GM12878 (cell line): Measurements from ENCODE around the gene SYT12. TPM values are rescaled to one million over a fixed set of nuclear protein-coding genes. Genes with fewer than 3 reads are reported as not detected.

Experiments
- ATAC-seq: fragments of 200-7000 bp; cut with Tn5 transposase; 3 replicates; pipeline ENCODE4 v1.9.1; 2020; ENCODE audit warnings: mild to moderate bottlenecking, moderate library complexity
- BruUV-seq: library from RNA; stranded (reverse); fragments of 400-500 nt; replicated peaks from 2 replicates; lab custom pipeline; 2021; lab: Mats Ljungman, UMichigan
- CTCF ChIA-PET: fragments of 300-600 bp; sonication (Branson Sonifier 250); formaldehyde crosslinking; extraction: SDS; loops from one replicate; lab custom pipeline; 2021; ENCODE audit warnings: inconsistent platforms; lab: Yijun Ruan, JAX
- POLR2A ChIA-PET: fragments of 350-600 bp; formaldehyde crosslinking; extraction: SDS; loops from one replicate; lab custom pipeline; 2021; ENCODE audit warnings: inconsistent platforms; lab: Charles Lee
- RAD21 ChIA-PET: fragments of 300-600 bp; sonication (Branson Sonifier 250); formaldehyde crosslinking; loops from one replicate; lab custom pipeline; 2023; ENCODE audit warnings: antibody characterized with exemption; ENCODE audit not compliant: unreplicated experiment; lab: Charles Lee
- SMC1A ChIA-PET: fragments of 300-600 bp; sonication (Branson Sonifier 250); formaldehyde crosslinking; loops from one replicate; lab custom pipeline; 2023; ENCODE audit not compliant: unreplicated experiment, uncharacterized antibody; lab: Charles Lee
- DNase-seq: peaks from one replicate; pipeline ENCODE4 v3.0.0-alpha.2; 2011; ENCODE audit warnings: low read depth, low spot score
- FAIRE-seq: peaks from 3 replicates; lab custom pipeline; 2011; peaks lifted over from hg19 to GRCh38; lab: Jason Lieb, UNC
- H2AFZ ChIP-seq: 2 replicates; pipeline ENCODE4 v1.6.0; 2011; ENCODE audit warnings: low read depth, low read length, control low read depth; ENCODE audit not compliant: control insufficient read depth
- H3K27ac ChIP-seq: 2 replicates; pipeline ENCODE4 v1.5.1; 2011; ENCODE audit warnings: control low read depth; ENCODE audit not compliant: control insufficient read depth, insufficient read depth
- H3K27me3 ChIP-seq, 2 experiments: replicated peaks in 1 of 2; 2 replicates each; pipeline versions ENCODE4 v1.6.0 to v1.6.1; 2011; ENCODE audit warnings: low read length in 1 of 2; ENCODE audit not compliant: control insufficient read depth in 2 of 2, insufficient read depth in 2 of 2
- H3K36me3 ChIP-seq, 2 experiments: 2 replicates each; pipeline ENCODE4 v1.5.1; 2011; ENCODE audit warnings: low read length in 1 of 2; ENCODE audit not compliant: control insufficient read depth in 2 of 2, insufficient read depth in 2 of 2
- H3K4me1 ChIP-seq: 2 replicates; pipeline ENCODE4 v1.6.1; 2011; ENCODE audit warnings: mild to moderate bottlenecking, low read length, moderate library complexity, mixed read lengths; ENCODE audit not compliant: control insufficient read depth, insufficient read depth
- H3K4me2 ChIP-seq: 2 replicates; pipeline ENCODE4 v1.6.0; 2011; ENCODE audit warnings: control low read depth; ENCODE audit not compliant: control insufficient read depth, insufficient read depth
- H3K4me3 ChIP-seq: fragments of 200-600 bp; sonication (generic); 2 replicates; pipeline ENCODE4 v1.5.1; 2016
- H3K79me2 ChIP-seq: 2 replicates; pipeline ENCODE4 v1.6.0; 2011; ENCODE audit warnings: low read length; ENCODE audit not compliant: control insufficient read depth, insufficient read depth
- H3K9ac ChIP-seq: 2 replicates; pipeline ENCODE4 v1.8.0; 2011; ENCODE audit warnings: low read length, control low read depth, mixed read lengths; ENCODE audit not compliant: control insufficient read depth, insufficient read depth
- H3K9me3 ChIP-seq: replicated peaks from 3 replicates; pipeline ENCODE4 v1.5.1; 2011; ENCODE audit warnings: mild to moderate bottlenecking, low read length; ENCODE audit not compliant: control insufficient read depth, insufficient read depth
- H4K20me1 ChIP-seq: 2 replicates; pipeline ENCODE4 v1.6.0; 2011; ENCODE audit not compliant: control insufficient read depth, insufficient read depth
- ATF7 ChIP-seq: fragments of 450-650 bp; IDR thresholded peaks from 2 replicates; pipeline ENCODE4 v1.6.1; 2016; ENCODE audit warnings: low read depth, mild to moderate bottlenecking
- BACH1 ChIP-seq: fragments of 450-650 bp; IDR thresholded peaks from 2 replicates; pipeline ENCODE4 v1.6.1; 2017; ENCODE audit warnings: mild to moderate bottlenecking, borderline replicate concordance
- BMI1 ChIP-seq: fragments of 450-650 bp; IDR thresholded peaks from 2 replicates; pipeline ENCODE4 v1.6.1; 2016; ENCODE audit warnings: mild to moderate bottlenecking, moderate library complexity, borderline replicate concordance
- EP300 ChIP-seq, 2 experiments: fragments of 150-350 bp in 1 of 2; IDR thresholded peaks; 2 replicates each; pipeline ENCODE4 v1.6.1; 2011 to 2012; ENCODE audit warnings: low read depth in 2 of 2, low read length in 2 of 2, borderline replicate concordance in 1 of 2, improper control_type of control experiment in 1 of 2, inconsistent platforms in 1 of 2; ENCODE audit not compliant: control insufficient read depth in 1 of 2
- GABPA ChIP-seq: IDR thresholded peaks from 2 replicates; pipeline ENCODE4 v1.6.1; 2014; ENCODE audit warnings: antibody characterized with exemption, low read depth, mild to moderate bottlenecking, inconsistent platforms
- JUND ChIP-seq: IDR thresholded peaks from 2 replicates; pipeline ENCODE4 v1.6.1; 2012; ENCODE audit warnings: low read depth, mild to moderate bottlenecking, low read length, improper control_type of control experiment, moderate library complexity
- MEF2A ChIP-seq: IDR thresholded peaks from 2 replicates; pipeline ENCODE4 v1.6.1; 2011; ENCODE audit warnings: low read depth, mild to moderate bottlenecking, low read length, moderate library complexity; ENCODE audit not compliant: insufficient read depth
- YBX1 ChIP-seq: fragments of 450-650 bp; IDR thresholded peaks from 2 replicates; pipeline ENCODE4 v1.6.1; 2016; ENCODE audit warnings: antibody characterized with exemption
- ZBED1 ChIP-seq: IDR thresholded peaks from 2 replicates; pipeline ENCODE4 v1.6.1; 2016; ENCODE audit warnings: borderline replicate concordance
- WGBS: methylation state at CpG from one replicate; pipeline ENCODE4 v1.1.6; 2016; ENCODE audit warnings: low lambda C conversion rate; ENCODE audit not compliant: insufficient replicate concordance, insufficient coverage; ENCODE audit errors: missing lambda C conversion rate; 5-methylcytosine and 5-hydroxymethylcytosine counted together
- in situ Hi-C: fragments of 300-500 bp; cut with MboI; formaldehyde crosslinking; loops from 9 replicates; pipeline ENCODE4 v1.14.3; 2018; ENCODE audit warnings: mixed read lengths
- intact Hi-C: fragments of 100-400 bp; cut with micrococcal nuclease; formaldehyde crosslinking; loops from one replicate; pipeline ENCODE4 v1.14.2; 2022; ENCODE audit not compliant: unreplicated experiment
- polyA plus RNA-seq, 11 experiments: library from polyadenylated mRNA; depleted of rRNA in 4 of 11; unstranded in 6 of 11; stranded (reverse) in 5 of 11; fragments of >200 nt; fragmentation: Nextera tagmentation in 4 of 11; fragmentation: Illumina TruSeq in 1 of 11; extraction: Ambion mirVana in 4 of 11; extraction: Trizol in 1 of 11; gene quantifications; 1 replicate in 1 of 11; 2 replicates in 10 of 11; pipeline versions ENCODE4 v1.2.1 to v1.2.3, GENCODE V29; 2011 to 2016; ENCODE audit warnings: inconsistent platforms in 2 of 11, missing spikeins in 2 of 11, low read depth in 1 of 11
- total RNA-seq, 4 experiments: library from RNA; depleted of rRNA in 3 of 4; stranded (reverse); fragments of >200 nt in 3 of 4; fragmentation: Illumina TruSeq in 1 of 4; extraction: Trizol in 1 of 4; gene quantifications; 2 replicates each; pipeline versions ENCODE4 v1.2.1 to v1.2.3, GENCODE V29; 2013 to 2021
- TF ChIP-seq, protein P1 (sequence below): IDR thresholded peaks from 2 replicates; pipeline ENCODE4 v1.6.1; 2011; ENCODE audit warnings: borderline replicate concordance, low read depth, mild to moderate bottlenecking, moderate library complexity, mixed read lengths, low read length; ENCODE audit not compliant: insufficient read depth; ENCODE audit errors: extremely low read length
- TF ChIP-seq, protein P2 (sequence below): fragments of 450-650 bp; IDR thresholded peaks from 2 replicates; pipeline ENCODE4 v1.6.1; 2017; ENCODE audit warnings: mild to moderate bottlenecking, moderate library complexity
- TF ChIP-seq, protein P3 (sequence below): fragments of 450-650 bp; IDR thresholded peaks from 2 replicates; pipeline ENCODE4 v1.6.1; 2017; ENCODE audit warnings: mild to moderate bottlenecking, moderate library complexity

Gene SYT12
- total and polyA plus RNA-seq, 10 of the 15 experiments (the other 5 are each of a cell fraction or from before 2014, with no cell fraction given), result 0.02 to 2.3 (median 0.84) TPM; not detected in 1

DNA sequence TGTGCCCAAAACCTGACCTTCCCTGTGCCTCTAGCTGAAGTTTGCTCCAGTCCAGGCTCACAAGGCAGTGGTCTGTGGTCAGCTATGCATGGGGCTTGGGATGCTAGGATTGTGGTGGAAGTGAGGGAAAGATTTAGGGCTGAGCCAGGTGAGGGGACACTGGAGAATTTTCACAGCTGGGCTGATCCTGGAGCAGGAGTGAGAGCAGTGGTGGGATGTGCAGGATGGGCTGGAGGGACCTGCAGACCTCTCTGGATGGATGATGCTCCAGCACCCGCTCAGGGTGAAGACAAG lies 72.2 kb downstream of the SYT12 start:
- BruUV-seq, result no TSS peak
- CTCF ChIA-PET, result interaction anchor here (0.7 to 2.3 kb wide), 14 partner anchors 13 to 259 kb away, joined by 3 to 16 read pairs (median 6); partner anchors contain the start of gene KDM2A

More for the DNA sequence above, 72.2 kb downstream of the SYT12 start:
- Histone ChIP-seq H3K4me3 (no peak overlapping the region), H3K79me2 (no peaks in the 10 kb centered on the region), H3K27ac (no peak overlapping the region), H4K20me1 (no peaks in the 10 kb centered on the region), H3K4me2 (no peak overlapping the region), H2AFZ (no peak overlapping the region), H3K4me1 (peaks cover 15% of the 10 kb centered on the region), H3K9me3 (no peaks in the 10 kb centered on the region), H3K27me3 (no peaks in the 10 kb centered on the region), H3K36me3 (no peaks in the 10 kb centered on the region), H3K9ac (no peak overlapping the region)
- in situ Hi-C loops, result no loop called here
- no peak for DNase-seq
- ChIA-PET RAD21 (interaction anchor here (0.7 to 1.7 kb wide), 7 partner anchors 16 to 151 kb away, joined by 3 to 12 read pairs (median 5); no protein-coding TSS in a partner anchor), POLR2A (no interaction called here), SMC1A (interaction anchor here (0.8 to 2.2 kb wide), 8 partner anchors 15 to 286 kb away, joined by 3 to 8 read pairs (median 4); no protein-coding TSS in a partner anchor)
- TF ChIP-seq, protein P1, sequence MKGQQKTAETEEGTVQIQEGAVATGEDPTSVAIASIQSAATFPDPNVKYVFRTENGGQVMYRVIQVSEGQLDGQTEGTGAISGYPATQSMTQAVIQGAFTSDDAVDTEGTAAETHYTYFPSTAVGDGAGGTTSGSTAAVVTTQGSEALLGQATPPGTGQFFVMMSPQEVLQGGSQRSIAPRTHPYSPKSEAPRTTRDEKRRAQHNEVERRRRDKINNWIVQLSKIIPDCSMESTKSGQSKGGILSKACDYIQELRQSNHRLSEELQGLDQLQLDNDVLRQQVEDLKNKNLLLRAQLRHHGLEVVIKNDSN, result no peak
- TF ChIP-seq BACH1 (no peak), ATF7 (no peak), YBX1 (no peak), GABPA (no peak), EP300 (IDR thresholded peaks at IDR 0.05; ENCODE audit: borderline replicate concordance in 1 of 2, control insufficient read depth in 1 of 2, low read depth in 2 of 2, low read length in 2 of 2) (no peak), ZBED1 (no peak), JUND (no peak), MEF2A (no peak), BMI1 (no peak)
- TF ChIP-seq, protein P2, sequence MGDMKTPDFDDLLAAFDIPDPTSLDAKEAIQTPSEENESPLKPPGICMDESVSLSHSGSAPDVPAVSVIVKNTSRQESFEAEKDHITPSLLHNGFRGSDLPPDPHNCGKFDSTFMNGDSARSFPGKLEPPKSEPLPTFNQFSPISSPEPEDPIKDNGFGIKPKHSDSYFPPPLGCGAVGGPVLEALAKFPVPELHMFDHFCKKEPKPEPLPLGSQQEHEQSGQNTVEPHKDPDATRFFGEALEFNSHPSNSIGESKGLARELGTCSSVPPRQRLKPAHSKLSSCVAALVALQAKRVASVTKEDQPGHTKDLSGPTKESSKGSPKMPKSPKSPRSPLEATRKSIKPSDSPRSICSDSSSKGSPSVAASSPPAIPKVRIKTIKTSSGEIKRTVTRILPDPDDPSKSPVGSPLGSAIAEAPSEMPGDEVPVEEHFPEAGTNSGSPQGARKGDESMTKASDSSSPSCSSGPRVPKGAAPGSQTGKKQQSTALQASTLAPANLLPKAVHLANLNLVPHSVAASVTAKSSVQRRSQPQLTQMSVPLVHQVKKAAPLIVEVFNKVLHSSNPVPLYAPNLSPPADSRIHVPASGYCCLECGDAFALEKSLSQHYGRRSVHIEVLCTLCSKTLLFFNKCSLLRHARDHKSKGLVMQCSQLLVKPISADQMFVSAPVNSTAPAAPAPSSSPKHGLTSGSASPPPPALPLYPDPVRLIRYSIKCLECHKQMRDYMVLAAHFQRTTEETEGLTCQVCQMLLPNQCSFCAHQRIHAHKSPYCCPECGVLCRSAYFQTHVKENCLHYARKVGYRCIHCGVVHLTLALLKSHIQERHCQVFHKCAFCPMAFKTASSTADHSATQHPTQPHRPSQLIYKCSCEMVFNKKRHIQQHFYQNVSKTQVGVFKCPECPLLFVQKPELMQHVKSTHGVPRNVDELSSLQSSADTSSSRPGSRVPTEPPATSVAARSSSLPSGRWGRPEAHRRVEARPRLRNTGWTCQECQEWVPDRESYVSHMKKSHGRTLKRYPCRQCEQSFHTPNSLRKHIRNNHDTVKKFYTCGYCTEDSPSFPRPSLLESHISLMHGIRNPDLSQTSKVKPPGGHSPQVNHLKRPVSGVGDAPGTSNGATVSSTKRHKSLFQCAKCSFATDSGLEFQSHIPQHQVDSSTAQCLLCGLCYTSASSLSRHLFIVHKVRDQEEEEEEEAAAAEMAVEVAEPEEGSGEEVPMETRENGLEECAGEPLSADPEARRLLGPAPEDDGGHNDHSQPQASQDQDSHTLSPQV, result no peak
- TF ChIP-seq, protein P3, sequence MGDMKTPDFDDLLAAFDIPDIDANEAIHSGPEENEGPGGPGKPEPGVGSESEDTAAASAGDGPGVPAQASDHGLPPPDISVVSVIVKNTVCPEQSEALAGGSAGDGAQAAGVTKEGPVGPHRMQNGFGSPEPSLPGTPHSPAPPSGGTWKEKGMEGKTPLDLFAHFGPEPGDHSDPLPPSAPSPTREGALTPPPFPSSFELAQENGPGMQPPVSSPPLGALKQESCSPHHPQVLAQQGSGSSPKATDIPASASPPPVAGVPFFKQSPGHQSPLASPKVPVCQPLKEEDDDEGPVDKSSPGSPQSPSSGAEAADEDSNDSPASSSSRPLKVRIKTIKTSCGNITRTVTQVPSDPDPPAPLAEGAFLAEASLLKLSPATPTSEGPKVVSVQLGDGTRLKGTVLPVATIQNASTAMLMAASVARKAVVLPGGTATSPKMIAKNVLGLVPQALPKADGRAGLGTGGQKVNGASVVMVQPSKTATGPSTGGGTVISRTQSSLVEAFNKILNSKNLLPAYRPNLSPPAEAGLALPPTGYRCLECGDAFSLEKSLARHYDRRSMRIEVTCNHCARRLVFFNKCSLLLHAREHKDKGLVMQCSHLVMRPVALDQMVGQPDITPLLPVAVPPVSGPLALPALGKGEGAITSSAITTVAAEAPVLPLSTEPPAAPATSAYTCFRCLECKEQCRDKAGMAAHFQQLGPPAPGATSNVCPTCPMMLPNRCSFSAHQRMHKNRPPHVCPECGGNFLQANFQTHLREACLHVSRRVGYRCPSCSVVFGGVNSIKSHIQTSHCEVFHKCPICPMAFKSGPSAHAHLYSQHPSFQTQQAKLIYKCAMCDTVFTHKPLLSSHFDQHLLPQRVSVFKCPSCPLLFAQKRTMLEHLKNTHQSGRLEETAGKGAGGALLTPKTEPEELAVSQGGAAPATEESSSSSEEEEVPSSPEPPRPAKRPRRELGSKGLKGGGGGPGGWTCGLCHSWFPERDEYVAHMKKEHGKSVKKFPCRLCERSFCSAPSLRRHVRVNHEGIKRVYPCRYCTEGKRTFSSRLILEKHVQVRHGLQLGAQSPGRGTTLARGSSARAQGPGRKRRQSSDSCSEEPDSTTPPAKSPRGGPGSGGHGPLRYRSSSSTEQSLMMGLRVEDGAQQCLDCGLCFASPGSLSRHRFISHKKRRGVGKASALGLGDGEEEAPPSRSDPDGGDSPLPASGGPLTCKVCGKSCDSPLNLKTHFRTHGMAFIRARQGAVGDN, result no peak
- intact Hi-C loops, result loop anchor here (5.0 kb wide), 1 partner anchor 72 kb away; no protein-coding TSS in a partner anchor
- 50% methylated on average over 1 of the region's 1 CpG for WGBS
- no peak for FAIRE-seq
- no peak for ATAC-seq
